Omental fat pad (tissue), 4 donors: ENCODE data around the gene PLD1. TPM values are rescaled to one million over a fixed set of nuclear protein-coding genes. Genes with fewer than 3 reads are reported as not detected.

Experiments
- ATAC-seq: fragments of 150-250 bp; one replicate; pipeline ENCODE4 v1.9.1; 2016; ENCODE audit warnings: mild to moderate bottlenecking, moderate library complexity; ENCODE audit not compliant: low FRiP score
- DNase-seq: peaks from one replicate; pipeline ENCODE4 v3.0.0-alpha.2; 2019; ENCODE audit warnings: low spot score
- total RNA-seq, 4 donors: library from RNA; depleted of rRNA; stranded (reverse); fragments of >200 nt; gene quantifications; one replicate each; pipeline ENCODE4 v1.1.0, GENCODE V29; 2016
- TF ChIP-seq, protein P1 (sequence below), 3 donors: fragments of 450-650 bp; IDR thresholded peaks; one replicate each; pipeline ENCODE4 v1.5.1; 2016 to 2017; ENCODE audit warnings: antibody characterized with exemption in 3 of 3, mild to moderate bottlenecking in 3 of 3, moderate library complexity in 2 of 3

The PLD1 gene
- total RNA-seq, 4 donors from 2014 or later: 9.7 to 73.3 (median 33.2) TPM

DNA sequence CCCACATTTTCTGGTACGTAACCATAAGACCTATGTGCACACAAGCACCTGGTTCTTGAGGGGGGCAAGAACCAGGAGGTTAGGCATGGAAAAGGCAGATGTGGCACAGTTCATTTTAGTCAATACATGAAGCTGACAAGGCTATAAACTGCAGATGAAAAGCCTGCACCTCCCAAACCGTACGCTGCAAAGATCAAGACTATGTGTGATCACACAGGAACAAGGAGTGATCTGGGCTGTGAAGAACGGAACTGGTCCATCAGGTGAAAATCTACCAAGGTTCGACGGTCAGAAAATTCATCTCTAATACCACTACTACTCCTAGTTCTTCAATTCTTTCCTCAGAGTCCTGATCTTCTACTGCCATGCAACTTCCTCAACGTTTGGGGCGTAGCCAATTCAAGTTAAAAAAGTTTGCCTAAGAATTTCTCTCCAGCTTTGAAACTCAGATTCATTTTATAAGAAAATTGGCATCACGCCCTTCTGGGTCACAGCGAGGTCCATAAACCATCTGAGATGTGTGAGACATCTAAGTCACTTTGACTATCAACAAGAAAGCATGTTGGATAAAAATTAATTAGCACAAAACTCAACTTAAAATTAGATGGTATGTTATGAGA is 41.9 kb downstream of the PLD1 start:
- ATAC-seq (no peak), DNase-seq (no peak)
- TF ChIP-seq, protein P1, sequence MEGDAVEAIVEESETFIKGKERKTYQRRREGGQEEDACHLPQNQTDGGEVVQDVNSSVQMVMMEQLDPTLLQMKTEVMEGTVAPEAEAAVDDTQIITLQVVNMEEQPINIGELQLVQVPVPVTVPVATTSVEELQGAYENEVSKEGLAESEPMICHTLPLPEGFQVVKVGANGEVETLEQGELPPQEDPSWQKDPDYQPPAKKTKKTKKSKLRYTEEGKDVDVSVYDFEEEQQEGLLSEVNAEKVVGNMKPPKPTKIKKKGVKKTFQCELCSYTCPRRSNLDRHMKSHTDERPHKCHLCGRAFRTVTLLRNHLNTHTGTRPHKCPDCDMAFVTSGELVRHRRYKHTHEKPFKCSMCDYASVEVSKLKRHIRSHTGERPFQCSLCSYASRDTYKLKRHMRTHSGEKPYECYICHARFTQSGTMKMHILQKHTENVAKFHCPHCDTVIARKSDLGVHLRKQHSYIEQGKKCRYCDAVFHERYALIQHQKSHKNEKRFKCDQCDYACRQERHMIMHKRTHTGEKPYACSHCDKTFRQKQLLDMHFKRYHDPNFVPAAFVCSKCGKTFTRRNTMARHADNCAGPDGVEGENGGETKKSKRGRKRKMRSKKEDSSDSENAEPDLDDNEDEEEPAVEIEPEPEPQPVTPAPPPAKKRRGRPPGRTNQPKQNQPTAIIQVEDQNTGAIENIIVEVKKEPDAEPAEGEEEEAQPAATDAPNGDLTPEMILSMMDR (IDR thresholded peaks at IDR 0.05): no peak

DNA sequence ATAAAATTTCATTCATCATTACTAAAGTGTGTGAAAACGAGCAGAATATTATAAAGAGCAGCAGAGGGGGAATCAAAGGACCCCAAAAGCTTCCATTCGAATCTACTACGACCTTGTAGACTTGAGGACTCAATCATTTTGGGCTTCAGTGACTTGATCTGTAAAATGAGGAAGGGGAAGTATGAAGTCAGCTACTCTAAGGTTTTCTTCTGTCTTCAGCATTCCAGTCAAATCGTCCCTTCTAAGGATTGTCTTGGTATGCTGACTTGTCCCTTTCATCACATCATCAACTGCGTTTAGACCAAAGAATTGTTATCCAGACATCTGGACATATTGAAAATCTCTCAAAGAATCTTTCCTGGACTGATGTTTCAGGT is 44.8 kb downstream of the PLD1 start:
- TF ChIP-seq, protein P1 (IDR thresholded peaks at IDR 0.05): no peak
- DNase-seq (no peak), ATAC-seq (no peak)

DNA sequence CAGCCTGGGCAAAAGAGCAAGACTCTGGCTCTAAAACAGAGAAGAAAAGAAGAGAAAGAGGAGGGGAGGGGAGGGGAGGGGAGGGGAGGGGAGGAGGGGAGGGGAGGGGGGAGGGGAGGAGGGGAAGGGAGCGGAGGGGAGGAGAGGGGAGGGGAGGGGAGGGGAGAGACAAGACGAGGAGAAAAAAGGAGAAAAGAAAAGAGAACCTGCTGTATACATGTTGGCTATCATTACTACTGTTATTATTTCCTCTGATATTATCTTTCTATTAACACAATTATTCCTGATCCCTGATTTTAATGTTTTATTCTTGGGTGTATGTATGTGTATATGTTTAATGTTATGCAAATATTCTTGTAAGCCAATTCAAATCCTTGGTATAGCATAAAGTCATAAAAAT is 46.9 kb downstream of the PLD1 start:
- TF ChIP-seq, protein P1 (IDR thresholded peaks at IDR 0.05): no peak
- ATAC-seq (no peak), DNase-seq (no peak)

DNA sequence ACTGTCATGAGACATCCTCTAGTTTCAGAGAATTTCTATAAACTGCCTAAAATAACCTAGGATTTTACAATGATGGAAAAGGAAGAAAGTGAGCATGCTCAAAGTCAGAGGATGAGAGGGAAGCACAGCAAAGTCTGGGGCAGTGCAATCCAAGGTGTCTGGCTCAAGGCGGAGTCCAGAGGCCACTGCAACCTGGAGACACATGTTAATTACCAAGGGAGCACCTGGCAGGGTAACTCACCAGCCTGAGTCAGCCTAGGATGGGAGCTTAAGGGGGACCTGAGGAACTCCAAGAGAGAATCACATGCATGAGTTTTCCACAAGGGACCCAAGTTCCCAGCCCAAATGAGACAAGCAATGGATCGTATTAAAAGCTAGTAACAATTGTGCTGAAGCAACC is 49.8 kb downstream of the PLD1 start:
- ATAC-seq: no peak
- DNase-seq: no peak
- TF ChIP-seq, protein P1 (IDR thresholded peaks at IDR 0.05): no peak

DNA sequence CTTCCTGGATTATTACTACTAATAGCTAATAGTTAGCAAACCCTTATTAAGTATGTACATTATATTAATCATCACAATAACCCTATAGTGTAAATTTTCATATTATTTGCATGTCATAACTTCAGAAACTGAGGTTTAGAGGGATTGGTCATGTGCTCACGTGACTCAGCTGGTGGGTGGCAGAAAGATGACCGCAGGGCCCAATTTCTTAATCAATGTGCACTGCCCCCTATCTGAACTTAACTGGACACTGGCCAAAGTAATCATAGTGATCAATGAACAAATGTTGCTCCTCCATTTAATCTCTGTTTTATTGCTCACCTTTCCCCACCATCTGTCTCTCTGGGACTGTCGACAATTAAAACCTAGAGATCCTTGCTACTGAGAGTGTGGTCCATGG is 52.2 kb downstream of the PLD1 start:
- ATAC-seq (no peak), DNase-seq (no peak)
- TF ChIP-seq, protein P1 (IDR thresholded peaks at IDR 0.05): no peak

DNA sequence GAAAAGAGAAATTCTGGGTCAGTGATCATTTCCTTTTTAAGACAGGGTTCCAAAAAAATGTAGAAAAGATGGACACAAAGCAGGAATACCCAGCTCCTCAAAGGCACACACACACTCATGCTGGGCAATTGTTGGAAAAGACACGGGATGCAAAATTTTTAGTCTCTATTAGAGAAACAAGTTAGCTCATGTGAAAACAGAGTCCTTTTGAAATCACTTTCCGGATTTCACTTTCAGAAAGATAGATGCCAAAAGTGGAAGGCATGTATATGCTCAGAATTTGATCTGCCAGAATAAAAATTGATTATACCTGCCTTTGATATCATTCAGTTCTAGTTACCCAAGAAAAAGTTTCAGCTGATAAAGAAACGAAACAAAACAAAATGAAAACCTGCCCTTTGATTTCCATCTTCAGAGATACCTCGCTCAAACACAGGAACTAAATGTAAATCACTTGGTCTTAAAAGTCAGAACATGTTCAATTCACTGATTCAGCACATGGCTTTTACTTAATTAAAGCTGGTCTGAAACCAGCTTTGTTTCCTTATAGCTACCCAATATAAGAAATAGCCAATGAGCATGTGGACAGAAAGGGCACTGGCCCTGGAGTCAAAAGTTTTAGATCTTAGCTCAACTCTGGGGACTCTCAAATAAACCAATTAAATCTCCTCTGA is 52.8 kb downstream of the PLD1 start:
- DNase-seq: no peak
- no peak for ATAC-seq
- TF ChIP-seq, protein P1 (IDR thresholded peaks at IDR 0.05): no peak

DNA sequence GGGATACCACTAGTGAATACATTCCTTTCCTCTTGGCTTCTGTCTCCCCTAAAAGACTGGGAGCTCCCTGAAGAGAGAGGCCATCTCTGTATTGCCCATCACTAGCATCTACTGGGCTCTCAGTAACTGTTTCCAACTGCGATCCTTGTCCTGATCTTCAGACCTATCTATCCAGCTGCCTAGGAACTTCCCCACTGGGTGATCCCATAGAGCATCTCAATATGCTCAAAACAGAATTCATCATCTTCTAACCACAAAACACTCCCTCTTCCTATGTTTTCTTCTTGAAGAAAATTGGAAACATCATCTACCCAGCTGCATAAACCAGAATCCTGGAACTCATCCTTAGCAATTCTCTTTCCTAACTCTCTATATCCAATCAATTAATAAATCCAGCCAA is 54.6 kb downstream of the PLD1 start:
- DNase-seq (no peak), ATAC-seq (no peak)
- TF ChIP-seq, protein P1 (IDR thresholded peaks at IDR 0.05): no peak
